ENCODE measurements around the gene IL11.
A peak's percentile ranks its signal among the peaks of the same experiment; 100 is the strongest.

DNA sequence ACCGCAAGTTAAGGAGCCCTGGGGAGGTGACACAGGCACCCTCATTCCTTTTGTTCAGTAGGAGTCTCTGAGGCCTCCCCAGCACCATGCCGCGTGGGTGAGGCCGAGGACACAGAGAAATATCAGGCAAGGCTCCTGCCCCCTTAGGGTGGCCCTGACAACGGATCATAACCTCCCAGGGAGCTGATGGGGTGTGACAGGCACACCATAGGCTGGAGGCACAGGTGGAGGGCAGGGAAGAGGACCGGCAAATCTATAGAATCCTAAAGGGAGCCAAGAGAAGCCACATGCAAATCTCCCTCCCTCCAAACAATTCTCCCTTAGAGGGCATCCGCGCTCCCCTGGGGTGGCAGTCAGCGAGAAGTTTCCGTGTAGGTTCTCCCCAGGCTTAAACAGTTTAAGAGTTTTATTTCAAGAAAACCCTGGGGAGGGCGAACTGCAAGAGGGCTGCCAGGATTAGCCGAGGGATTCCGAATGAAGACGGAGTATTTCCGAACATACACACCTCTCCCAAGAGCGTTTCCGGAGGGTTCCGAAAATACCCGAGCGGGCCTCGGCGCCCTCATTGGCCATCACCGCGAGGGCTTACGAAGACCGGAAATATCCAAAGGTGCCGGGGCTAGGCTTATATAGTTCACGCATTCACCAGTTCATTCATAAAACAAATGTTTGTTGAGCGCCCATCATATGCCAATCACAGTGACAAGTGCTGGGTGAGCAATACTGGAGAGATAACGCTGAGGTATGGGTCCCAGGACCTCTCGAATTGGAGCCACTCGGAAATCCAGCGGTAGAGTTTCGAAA is 14.9 kb upstream of the IL11 start:
- TF ChIP-seq ZNF83 (CRISPR knock-in tag; IDR thresholded peaks at IDR 0.05; ENCODE audit: borderline replicate concordance) (no peak), ZNF773 (CRISPR knock-in tag; IDR thresholded peaks at IDR 0.05; ENCODE audit: borderline replicate concordance) (no peak), ARID2 (CRISPR knock-in tag; IDR thresholded peaks at IDR 0.05; ENCODE audit: borderline replicate concordance) (0 out of 2 replicates have a peak, but pooled peaks have one; percentile 63)
